Kidney tubule cell (primary cell): Measurements from ENCODE around the gene RIMBP2.
"Not testable (repeated sequence)": the region's sequence is repeated elsewhere in the genome, so short reads cannot be mapped to it uniquely, and the experiment has no call there.

Experiments
- DNase-seq: peaks from one replicate; pipeline ENCODE4 v3.0.0-alpha.2; 2018; ENCODE audit warnings: low spot score

The RIMBP2 gene

GRCh38 chr12:130706311-130706710, 9.8 kb downstream of the RIMBP2 start:
- DNase-seq = no peak

GRCh38 chr12:130705178-130705822, 10.8 kb downstream of the RIMBP2 start:
- no peak for DNase-seq

- no peak for DNase-seq
Measured at GRCh38 chr12:130704606-130705005, 11.5 kb downstream of the RIMBP2 start.

GRCh38 chr12:130703733-130704375, 12.2 kb downstream of the RIMBP2 start:
- DNase-seq = no peak

GRCh38 chr12:130702966-130703732, 12.9 kb downstream of the RIMBP2 start:
- no peak for DNase-seq

GRCh38 chr12:130701402-130701744, 14.7 kb downstream of the RIMBP2 start:
- DNase-seq = no peak

GRCh38 chr12:130700492-130701401, 15.4 kb downstream of the RIMBP2 start:
- no peak for DNase-seq

- no peak for DNase-seq
Measured at GRCh38 chr12:130698106-130698505, 18.0 kb downstream of the RIMBP2 start.

DNA sequence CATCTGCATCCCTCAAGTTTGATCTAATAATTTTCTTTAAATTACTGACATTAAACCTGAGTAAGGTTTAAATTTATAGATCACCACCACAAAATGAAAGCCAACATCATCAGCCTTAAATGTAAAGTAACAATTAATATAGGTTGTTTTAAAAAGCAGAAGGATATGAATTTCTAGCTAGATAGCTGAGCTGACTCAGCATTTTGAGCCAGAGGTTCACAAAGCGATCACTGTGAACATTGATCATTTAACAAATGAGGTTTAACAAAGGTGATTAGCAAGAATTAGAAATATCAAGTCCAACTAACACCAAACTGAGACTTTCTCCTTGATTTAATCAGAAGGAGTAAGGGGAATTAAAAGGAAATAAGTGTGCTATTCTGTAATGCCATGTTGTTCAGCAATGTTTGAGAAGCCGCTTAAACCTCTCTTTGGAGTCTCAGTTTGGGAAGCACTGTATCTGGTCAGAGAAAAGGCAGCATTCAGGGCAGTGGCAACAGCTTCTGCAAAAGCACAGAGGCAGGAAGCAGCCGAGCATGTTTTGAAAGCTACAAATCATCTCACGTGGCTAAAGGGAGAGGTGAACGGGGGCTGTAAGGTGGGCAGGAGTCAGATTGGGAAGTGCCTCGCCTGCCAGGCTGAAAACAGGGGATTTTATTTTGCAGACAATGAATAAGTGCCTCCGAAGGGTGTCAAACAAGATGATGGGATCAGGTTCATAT, 19.6 kb downstream of the RIMBP2 start:
- no peak for DNase-seq

DNA sequence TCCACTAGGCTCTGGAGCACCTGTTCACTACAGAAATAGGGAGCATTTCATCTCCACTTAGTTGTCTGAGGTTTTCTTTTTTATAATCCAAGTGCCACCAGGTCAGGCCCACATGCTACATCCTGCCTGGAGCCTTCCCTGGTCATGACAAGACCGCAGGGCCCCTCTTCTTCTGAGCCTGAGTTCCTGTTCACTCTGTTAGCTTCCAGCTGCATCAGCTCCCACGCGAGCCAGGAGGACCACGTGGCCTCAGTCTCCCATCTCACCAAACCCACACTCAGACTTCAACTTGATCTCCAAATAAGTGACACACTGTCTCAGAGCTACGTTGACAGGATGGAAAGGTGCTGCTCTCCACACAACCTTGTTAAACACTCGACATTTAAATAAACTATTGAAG, 21.0 kb downstream of the RIMBP2 start:
- no peak for DNase-seq

GRCh38 chr12:130689408-130690405, 26.4 kb downstream of the RIMBP2 start:
- no peak for DNase-seq

DNA sequence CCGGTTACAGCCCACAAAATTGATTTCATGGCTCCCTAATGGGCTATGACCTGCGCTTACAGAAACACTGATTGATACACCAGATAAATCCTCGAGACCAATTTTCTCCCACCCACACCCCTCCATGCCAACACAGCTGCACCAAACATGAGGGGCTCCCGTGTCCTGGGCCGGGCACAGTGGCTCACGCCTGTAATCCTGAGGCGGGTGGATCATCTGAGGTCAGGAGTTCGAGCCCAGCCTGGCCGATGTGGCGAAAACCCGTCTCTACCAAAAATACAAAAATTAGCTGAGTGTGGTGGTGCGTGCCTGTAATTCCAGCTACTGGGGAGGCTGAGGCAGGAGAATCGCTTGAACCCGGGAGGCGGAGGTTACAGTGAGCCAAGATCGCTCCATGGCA, 27.1 kb downstream of the RIMBP2 start:
- DNase-seq = not testable (repeated sequence)

GRCh38 chr12:130687796-130688778, 28.0 kb downstream of the RIMBP2 start:
- no peak for DNase-seq

DNA sequence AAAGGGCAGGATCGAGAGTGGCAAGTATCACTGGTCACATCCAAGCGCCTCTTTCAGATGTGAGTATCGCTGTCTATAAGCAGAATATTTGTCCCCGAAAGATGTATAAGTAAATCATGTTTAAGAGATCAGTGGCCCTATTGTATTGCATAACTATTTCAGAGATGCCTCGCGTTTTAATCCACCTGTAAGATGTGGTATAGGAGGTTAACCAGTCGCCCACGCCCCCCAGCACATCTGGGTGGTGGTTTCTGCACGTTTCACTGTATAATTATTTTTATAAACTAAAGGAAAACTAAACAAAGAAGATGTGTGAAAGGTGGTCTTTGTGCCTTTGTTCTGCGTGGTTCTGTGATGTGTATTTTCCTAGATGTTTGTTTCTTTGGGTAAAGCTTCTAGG, 28.9 kb downstream of the RIMBP2 start:
- no peak for DNase-seq

DNA sequence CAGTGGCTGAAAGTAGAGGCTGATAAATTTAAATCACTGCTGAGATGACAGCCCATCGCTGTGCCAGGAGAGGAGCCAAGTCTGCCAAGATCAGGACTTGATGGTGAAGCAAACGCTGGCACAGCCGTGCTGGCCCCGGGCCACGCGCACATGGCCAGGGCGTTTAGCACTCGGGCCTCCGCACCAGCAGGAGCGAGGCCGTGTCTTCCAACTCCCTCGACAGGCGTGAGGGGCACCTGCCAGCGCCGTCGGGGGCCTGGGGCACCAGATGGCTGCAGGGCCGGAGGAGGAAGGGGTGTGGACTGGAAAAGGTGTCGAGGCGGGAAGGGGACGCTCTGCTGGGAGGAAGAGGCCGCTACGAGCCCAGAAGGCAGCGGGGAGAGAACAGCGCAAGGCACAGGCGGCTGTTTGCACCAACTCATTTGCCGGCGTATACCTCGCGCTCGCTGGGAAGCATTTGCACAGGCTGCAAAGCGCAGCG, 29.5 kb downstream of the RIMBP2 start:
- no peak for DNase-seq

GRCh38 chr12:130685850-130686249, 30.2 kb downstream of the RIMBP2 start:
- no peak for DNase-seq

- no peak for DNase-seq
Measured at GRCh38 chr12:130685250-130685787, 30.8 kb downstream of the RIMBP2 start.

GRCh38 chr12:130683811-130684210, 32.3 kb downstream of the RIMBP2 start:
- no peak for DNase-seq

DNA sequence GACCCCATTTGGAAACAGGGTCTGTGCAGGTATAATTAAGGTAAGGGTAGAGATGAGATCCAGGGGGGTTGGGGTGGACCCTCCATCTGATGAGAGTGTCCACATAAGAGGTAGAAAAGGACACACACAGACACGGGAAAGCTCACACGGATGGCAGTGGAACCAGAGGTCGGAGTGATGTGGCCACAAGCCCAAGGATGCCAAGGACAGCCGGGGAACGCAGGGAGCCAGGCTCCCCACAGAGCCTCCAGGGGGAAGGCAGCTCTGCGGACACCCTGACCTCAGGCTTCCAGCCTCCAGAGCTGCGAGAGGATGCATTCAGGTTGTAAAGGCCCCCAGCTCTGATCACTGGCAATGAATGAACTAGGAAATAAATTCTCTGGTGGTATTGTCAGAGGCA, 33.0 kb downstream of the RIMBP2 start:
- DNase-seq = no peak
